GM21576 (cell line): ENCODE measurements around the gene PLCH2.
A peak's percentile ranks its signal among the peaks of the same experiment; 100 is the strongest.

Experiments used
- ATAC-seq: cut with Tn5 transposase; IDR thresholded peaks from one replicate; pipeline ENCODE4 v1.9.1; 2021; ENCODE audit warnings: mild to moderate bottlenecking, moderate library complexity; ENCODE audit not compliant: unreplicated experiment

PLCH2 gene

GRCh38 chr1:2525920-2526823 lies 50.1 kb downstream of the PLCH2 start, which contains the start of gene PANK4:
PANK4 (minus strand) TSS chr1:2526596; CDS start chr1:2526587, 9 bp downstream.
- peak; percentile 77 for ATAC-seq

- ATAC-seq, result peak; percentile 30
Measured at GRCh38 chr1:2526824-2527555, 50.9 kb downstream of the PLCH2 start.

- no peak for ATAC-seq
Measured at GRCh38 chr1:2527556-2527860, 51.4 kb downstream of the PLCH2 start.

- ATAC-seq, result no peak
Measured at GRCh38 chr1:2528016-2528415, 51.9 kb downstream of the PLCH2 start.

- no peak for ATAC-seq
Measured at GRCh38 chr1:2528611-2528965, 52.5 kb downstream of the PLCH2 start.

GRCh38 chr1:2528966-2529783 lies 53.1 kb downstream of the PLCH2 start:
- ATAC-seq, result no peak

- no peak for ATAC-seq
Measured at GRCh38 chr1:2529784-2530512, 53.9 kb downstream of the PLCH2 start, which contains the start of gene HES5. HES5 (minus strand) TSS chr1:2530263; CDS start chr1:2530164, 99 bp downstream.

GRCh38 chr1:2530513-2531361 lies 54.6 kb downstream of the PLCH2 start:
- no peak for ATAC-seq

GRCh38 chr1:2532485-2533160 lies 56.5 kb downstream of the PLCH2 start:
- no peak for ATAC-seq

GRCh38 chr1:2533365-2533764 lies 57.3 kb downstream of the PLCH2 start:
- ATAC-seq, result no peak

- ATAC-seq, result no peak
Measured at GRCh38 chr1:2534315-2534686, 58.2 kb downstream of the PLCH2 start.

GRCh38 chr1:2534687-2535441 lies 58.8 kb downstream of the PLCH2 start:
- no peak for ATAC-seq

GRCh38 chr1:2535455-2535854 lies 59.4 kb downstream of the PLCH2 start:
- no peak for ATAC-seq

GRCh38 chr1:2535981-2536380 lies 59.9 kb downstream of the PLCH2 start:
- ATAC-seq, result no peak

GRCh38 chr1:2537784-2538115 lies 61.7 kb downstream of the PLCH2 start:
- no peak for ATAC-seq

- ATAC-seq, result no peak
Measured at GRCh38 chr1:2538376-2538775, 62.3 kb downstream of the PLCH2 start.

GRCh38 chr1:2538872-2539271 lies 62.8 kb downstream of the PLCH2 start:
- no peak for ATAC-seq

- ATAC-seq, result no peak
Measured at GRCh38 chr1:2539312-2539907, 63.3 kb downstream of the PLCH2 start.
